GM18870 (cell line): ENCODE results near the gene KAT2A.

Source experiments
- ATAC-seq: cut with Tn5 transposase; IDR thresholded peaks from one replicate; pipeline ENCODE4 v1.9.1; 2021; ENCODE audit warnings: moderate library complexity; ENCODE audit not compliant: unreplicated experiment

The KAT2A gene

DNA sequence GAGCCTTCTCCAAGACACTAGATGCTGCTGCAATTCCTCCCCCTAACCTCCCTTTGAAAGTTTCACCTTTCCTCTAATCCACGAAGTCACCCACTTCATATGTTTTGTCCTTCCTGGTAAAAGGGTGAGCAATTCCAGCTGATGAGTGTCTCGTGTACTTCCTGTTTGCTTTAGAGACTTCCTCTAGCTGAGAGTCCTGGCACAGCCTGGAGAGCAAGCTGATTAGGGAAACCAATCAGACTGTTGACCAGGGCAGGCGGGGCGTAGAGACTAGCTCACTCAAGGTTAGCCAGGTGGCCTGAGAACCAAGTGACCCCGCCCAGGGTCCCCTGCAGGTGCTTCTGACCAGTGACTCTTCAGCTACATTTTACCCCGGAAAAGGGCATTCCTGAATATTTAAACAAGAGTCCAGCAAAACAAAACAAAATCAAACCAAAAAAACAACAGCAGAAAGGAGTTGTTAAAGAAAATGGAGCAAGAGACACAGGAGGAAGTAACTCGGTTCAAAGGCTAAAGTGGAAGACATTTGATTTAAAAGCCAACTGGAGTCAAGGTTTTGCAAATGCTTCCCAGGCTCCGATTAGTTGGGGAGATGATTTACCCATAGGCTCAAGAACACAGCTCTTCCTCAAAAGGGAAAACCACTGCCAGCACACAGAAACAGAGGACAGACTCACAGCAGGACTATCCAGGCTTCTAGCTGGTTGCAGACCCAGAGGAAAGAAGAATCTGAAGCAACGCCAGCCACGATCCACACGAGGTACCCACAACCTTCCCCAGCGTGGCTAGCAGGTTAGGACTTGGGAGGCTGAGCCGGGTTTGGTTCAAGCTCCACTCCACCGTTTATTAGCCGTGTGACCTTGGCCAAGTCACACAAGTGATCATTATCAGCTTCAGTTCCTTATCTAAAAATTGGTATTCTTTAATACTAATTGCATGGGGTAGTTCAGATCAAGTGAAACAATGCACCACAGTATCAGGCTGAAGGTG lies 14.8 kb upstream of the KAT2A start:
- no peak for ATAC-seq

DNA sequence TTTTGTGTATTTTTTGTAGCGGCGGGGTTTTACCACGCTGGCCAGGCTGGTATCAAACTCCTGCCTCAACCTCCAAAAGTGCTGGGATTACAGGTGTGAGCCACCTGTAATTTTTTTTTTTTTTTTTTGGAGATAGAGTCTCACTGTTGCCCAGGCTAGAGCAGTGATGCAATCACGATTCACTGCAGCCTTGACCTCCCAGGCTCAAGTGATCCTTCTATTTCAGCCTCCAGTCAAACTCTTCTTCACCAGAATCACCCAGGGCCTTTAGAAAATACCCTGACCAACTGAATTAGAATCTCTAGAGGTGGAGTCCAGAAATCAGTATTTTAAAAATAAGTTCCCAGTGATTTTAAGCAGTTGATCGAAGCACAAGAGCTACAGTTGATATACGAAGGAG lies 14.0 kb upstream of the KAT2A start:
- no peak for ATAC-seq

DNA sequence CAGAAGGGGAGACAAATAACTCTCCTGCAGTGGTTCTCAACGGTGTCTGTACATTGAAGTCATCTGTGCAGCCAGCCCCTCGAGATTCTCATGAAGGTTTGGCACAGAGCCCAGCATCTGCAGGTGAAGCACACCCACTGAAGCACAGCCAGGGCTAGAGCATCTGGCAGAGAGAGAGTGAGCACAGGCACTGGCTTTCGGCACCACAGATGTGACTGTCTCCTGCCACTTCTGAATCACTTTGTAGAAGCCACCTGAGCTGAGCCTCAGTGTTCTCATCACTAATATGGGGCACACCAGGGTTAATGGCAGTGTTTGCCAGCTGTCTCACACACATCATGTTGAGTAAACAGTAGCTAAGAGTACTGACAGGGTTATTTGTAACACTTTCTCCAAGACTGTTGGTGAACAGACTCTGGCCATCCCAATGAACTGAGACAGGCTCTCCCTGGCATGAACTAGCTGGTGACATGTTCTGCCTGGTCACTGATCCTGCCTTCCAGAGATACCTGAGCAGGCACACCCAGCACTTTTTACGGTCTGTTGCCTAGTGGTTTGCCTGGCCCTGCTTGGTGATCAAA lies 12.4 kb upstream of the KAT2A start:
- ATAC-seq: no peak

DNA sequence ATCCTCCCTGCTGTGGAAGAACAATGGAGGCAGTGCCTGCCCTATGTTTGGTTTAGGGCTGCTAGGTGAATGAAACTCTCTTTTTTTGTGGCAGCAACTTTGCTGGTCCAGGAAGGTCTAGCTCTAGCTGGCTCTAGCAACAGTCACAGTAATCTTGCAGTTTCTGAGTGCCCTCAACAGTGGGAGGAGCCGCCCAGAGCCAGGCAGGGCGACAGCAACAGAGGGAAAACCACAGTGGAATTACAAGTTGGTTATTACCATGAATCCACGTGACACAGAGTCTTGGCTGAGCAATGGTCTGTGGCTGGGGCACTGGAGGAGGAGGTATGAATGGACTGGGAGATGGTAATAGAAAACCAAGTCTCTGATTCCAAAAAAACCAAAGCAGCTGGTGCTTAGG lies 11.8 kb upstream of the KAT2A start:
- no peak for ATAC-seq

DNA sequence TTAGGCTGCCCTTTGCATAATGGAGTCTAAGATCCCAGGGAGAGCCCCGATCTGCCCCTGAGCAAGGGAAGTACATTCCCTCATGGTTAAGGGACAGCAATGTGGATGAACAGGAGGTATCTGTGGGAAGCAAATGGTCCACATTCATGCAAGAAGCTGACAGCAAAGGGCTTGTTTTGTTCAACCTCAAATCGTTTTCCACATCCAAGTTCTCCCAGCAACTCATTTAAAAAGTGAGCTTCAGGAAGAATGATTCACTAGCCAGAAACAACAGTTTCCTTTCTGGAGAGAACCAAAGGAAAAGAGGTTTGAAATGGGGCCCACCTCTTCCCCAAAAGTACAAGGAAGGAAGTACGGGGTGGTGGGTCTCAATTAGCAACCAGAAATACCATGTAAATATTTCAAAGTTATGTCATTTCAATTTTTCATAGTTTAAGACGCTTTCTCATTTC lies 10.8 kb upstream of the KAT2A start:
- no peak for ATAC-seq

DNA sequence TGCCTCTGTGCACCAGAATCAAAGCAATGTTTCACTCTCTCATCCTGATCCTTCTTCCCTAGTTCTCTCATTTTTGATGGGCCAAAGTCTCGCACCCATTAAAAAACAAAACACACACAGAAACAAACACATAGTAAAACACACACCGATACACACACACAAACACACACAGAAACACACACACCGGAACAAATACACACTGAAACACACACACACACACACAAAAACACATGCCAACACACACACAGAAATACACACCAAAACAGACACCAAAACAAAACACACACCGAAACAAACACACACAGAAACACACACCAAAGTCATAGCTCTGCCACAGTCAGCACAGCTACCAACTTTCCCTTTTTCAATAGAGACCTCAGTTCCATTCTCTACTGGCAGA lies 10.1 kb upstream of the KAT2A start:
- ATAC-seq: no peak

DNA sequence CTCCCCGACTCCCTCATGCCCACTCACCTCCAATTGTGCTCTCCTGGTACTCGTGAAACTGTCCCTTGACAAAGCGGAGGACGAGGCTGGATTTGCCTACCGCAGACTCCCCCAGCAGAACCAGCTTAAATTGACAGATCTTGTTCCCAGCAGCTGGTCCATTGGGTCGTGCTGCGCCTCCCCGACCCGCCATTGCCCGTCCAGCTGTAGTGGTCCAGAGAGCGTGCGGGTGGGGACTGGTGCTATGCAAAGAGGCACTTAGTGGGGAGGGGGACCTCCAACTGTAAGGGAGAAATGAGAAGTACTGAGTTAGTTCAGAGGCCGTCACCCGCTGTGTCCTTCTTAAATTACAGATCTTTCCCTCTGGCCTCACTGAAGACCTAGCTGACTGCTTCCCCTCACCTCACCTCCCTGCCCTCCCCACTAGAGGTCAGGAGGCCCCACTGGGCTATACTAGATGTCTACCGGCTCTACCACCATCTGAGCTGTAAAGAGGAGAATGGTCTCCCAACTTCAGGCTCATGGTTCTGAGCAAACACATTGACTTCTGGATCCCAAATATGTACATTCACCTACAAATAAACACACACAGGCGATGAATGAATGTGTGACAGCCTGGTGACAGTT lies 9.3 kb upstream of the KAT2A start:
- ATAC-seq: no peak

DNA sequence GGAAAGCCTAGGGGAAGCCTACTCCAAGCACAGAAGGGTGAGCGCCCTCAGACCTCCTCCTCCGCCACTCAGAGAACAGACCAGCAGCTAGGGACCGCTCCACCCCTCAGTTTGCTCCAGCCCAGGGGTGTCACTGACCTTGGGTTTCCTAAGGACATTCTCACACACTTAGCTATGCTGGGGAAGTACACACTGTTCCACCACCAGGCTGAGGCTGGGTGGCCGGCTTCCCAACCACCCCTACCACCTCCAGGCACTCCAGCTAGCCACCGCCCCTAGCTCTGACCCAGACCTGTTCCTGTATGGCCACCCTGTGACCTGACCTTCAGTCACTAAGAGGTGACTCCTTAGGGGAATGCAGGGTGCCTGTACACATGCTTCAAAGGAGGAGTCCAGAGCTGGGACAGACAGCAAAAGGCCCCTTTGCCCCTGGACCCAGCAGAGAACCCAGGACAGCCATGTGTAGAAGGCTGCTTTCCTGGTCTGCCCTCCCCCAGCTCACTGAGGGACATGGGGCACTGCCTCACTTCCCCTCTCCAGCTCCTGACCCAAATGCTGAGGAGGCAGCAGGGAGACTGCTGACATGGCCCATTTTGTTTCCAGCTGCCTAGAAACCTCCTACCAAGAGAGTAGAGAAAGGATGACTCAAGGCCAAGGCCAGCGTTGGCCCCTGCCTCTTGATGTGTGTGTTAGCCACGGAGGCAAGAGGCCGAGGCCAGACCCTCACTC lies 8.1 kb upstream of the KAT2A start:
- ATAC-seq: no peak

DNA sequence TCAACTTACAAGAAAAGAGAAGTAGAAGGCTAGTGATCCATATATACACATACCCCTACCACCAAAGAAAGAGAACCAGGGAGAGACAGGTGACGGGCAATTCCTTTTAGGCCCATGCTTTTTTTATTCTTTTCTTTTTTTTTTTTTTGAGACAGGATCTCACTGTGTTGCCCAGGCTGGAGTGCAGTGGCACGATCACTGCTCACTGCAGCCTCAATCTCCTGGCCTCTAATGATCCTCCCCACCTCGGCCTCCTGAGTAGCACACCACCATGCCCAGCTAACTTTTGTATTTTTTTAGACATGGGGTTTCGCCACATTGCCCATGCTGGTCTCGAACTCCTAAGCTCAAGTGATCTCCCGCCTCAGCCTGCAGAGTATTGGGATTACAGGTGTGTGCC lies 6.2 kb upstream of the KAT2A start:
- ATAC-seq: no peak

DNA sequence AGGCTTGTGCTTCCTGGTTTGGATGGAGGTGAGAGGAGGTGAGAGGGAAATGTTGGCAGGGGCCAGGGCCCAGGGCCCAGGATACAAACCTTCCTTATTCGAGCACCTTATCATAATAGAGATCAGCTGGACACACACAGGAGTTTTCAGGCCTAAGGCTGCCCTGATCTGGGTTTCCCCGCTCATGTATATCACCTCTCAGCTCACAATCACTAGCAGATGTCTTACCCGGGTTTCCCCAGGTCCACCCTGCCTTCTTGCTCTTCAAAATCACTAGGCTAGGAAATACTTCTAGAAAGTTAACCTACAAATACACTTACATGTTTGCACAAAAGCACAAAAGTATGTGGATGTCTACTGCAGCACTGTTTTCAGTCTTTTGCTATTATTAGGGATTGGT lies 5.7 kb upstream of the KAT2A start:
- no peak for ATAC-seq

DNA sequence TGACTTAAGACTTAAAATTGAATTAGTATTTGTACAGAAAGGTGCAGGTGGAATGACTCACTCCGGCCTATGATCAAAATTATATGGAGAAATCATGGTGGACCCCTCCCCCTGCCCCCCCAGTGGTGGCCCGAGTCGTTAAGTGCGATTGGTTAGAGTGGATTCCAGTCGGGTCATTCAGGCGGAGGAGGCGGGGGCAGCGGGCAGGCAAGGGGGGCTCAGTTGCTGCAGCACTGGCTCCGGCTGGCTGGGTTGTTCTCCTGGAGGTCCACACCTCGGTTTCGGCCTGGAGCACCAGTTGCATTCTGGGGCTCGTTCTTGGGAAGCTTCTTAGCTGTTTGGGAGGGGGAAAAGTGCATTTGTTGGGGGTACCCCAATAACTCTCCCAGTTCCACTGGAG lies 4.4 kb upstream of the KAT2A start:
- ATAC-seq: no peak

DNA sequence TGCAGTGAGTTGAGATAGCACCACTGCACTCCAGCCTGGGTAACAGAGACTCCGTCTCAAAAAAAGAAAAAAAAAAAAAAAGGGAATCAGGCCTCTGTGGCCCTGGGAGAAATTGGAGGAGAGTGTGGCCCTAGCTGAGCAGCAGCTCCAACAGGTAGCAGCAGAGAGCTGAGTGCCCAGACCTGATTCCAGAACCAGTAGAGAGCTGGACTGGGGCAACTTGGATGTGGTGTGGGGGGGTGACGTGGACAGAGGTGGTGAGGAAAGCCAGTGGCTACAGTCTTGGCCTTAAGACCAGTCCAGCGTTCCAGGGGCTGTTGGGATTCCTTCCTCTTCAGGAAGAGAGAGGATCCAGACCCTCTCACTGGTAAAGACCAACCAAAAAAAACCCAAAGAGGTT lies 3.1 kb upstream of the KAT2A start:
- ATAC-seq: no peak

DNA sequence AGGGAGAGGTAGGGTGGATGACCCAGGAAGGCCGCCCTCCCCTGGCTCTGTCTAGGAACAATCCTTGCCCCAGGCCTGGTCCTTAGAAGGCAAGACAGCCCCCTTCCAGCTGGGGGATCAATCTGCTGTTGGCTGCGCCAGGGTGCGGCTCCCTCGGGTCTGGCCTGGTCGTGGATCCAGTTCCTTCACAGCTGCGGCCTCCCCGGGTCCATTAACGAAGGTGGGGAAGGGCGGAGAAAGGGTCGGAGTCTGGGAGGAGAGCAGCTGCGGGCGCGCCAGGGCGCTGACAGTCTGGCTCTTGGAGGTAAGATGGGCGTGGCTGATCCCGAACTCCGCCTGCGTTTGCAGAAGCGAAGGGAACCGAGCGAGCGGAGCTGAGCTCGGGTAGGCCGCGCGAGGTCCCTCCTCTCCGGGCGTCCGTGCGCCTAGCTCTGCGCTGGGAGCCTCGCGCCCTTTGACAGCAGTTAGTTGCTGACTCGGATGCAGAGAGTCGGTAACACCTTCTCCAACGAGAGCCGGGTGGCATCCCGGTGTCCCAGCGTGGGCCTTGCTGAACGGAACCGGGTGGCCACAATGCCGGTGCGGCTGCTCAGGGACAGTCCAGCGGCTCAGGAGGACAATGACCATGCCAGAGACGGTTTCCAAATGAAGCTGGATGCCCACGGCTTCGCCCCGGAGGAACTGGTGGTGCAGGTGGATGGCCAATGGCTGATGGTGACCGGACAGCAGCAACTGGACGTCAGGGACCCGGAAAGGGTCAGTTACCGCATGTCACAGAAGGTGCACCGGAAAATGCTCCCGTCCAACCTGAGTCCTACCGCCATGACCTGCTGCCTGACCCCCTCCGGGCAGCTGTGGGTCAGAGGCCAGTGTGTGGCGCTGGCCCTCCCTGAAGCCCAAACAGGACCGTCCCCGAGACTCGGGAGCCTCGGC lies 1.5 kb upstream of the KAT2A start, which contains the start of gene HSPB9:
TSS of gene HSPB9 (plus strand) at position 434 of the 933 bp plus-strand sequence. CDS start at position 481, 47 bp downstream.
- no peak for ATAC-seq

DNA sequence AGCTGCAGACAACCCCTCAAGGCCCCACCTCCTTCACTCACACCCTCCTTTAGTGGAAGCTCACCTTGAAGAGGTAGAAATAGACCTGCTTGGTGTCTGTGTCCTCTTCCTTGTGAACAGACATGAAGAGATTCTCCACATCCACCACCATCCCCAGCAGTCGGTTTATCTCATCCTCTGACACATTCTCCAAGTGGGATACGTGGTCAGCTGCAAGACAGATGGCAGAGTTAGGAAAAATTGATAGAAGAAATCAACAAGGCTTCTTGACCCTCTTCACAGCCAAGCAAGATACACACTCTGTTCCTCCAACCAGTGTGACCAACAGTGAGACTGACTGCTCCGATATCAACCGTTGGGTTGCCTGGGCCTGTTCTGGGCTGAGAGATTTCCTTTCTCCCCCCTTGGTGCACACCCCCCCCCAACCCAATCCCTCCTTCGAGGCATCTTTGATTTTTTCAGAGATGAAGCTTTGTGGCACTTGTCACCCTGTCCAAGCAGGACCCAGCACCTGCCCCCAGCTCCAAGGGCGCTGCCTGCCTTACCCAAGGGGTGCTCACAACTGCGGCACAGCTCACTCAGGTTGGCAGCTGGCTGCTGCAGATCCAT lies 902 bp downstream of the KAT2A start:
- ATAC-seq: no peak

DNA sequence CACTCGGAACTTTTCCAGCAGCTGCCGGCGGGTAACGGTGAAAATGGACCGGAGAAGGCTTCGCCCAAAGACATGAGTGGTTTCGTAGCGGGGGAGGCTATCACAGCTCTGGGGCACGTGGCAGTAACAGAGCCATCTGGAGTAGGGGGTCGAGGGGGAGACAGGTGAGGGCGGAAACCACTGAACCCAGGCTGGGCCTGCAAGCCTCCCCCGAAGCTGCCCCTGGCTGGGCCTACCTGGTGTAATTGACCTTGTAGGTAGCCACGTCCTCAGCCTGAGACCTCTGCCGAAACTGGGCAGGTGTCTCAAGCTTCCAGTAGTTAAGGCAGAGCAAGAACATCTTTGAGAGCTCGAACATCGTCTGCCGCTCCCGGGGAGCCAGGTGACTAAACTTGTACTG lies 1.9 kb downstream of the KAT2A start:
- ATAC-seq: no peak

DNA sequence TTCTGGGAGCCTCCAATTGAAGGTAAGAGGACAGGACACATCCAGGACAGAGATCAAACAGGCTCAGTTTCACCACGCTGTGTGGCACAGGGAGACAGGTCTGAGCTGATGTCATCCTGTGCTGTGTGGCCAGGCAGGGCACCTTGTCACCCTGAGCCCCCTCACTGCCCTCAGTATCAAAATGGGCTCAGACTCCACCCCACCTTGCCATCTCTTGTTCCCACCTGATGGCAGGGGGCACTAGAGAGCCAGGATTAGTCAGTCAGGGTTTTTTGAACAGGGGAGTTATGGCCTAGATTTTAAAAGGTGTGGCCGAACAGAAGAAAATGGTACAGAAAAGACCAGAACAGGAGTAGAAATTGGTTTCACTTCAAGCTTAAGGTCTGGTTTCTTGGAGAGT lies 2.6 kb downstream of the KAT2A start:
- ATAC-seq: no peak

DNA sequence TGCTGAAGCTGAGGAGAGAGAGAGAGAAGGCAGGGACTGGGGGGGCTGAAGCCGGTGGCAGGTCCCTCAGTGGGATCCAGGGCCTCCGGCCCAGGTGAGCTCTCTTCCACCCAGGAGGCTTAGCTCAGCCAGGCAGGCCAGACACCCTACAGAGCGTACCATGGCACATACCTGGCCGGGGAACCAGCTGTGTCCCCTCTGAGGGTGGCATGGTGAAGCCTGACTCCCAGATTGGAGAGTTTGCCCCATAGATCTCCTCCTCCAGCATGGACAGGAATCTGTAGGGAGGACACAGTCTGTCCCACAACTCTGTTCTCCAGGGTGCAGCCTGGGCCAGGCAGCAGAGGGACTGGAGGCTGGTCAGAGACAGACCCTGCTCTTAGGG lies 3.0 kb downstream of the KAT2A start:
- no peak for ATAC-seq

DNA sequence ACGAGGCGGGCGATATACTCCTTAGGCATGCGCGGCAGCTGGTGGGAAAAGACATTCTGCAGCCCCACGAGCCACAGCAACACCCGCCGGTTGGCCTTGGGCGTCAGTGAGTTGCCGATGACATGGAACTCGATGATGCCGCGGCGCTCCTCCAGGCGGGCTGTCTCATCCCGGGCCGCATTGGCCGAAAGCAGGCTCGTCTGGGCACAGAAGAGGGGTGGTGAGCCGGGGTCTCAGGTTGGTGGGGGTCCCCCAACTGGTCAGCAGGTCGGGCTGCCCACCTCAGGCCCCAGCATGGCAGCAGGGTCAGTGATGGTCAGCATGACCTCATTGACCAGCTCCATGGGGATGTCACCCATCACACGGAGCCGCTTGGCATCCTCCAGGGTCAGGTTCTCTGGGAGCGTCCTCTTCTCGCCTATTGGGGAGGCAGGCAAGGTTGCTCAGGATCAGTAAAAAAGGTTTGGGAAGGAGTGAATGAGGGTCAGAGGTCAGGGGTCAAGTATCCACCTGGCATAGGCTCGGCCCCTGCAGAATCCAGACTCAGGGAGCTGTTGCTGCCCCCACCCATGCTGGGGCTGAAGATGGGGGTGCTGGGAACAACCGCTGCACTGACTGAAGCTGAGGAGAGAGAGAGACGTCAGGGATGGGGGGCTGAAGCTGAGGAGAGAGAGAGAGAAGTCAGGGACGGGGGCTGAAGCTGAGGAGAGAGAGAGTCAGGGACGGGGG lies 3.6 kb downstream of the KAT2A start:
- ATAC-seq: no peak
